GM18868 (cell line): ENCODE measurements around the gene NTN5.

ENCODE experiments used
- ATAC-seq: cut with Tn5 transposase; IDR thresholded peaks from one replicate; pipeline ENCODE4 v1.9.1; 2021; ENCODE audit warnings: mild to moderate bottlenecking, moderate library complexity; ENCODE audit not compliant: unreplicated experiment

The NTN5 gene

GRCh38 chr19:48631225-48631624, 41.6 kb downstream of the NTN5 start:
- no peak for ATAC-seq

GRCh38 chr19:48630296-48631063, 42.3 kb downstream of the NTN5 start:
- ATAC-seq = no peak

- no peak for ATAC-seq
Measured at GRCh38 chr19:48629599-48630295, 43.1 kb downstream of the NTN5 start.

- ATAC-seq = no peak
Measured at GRCh38 chr19:48629297-48629598, 43.6 kb downstream of the NTN5 start.

GRCh38 chr19:48628486-48629296, 44.1 kb downstream of the NTN5 start:
- no peak for ATAC-seq

- no peak for ATAC-seq
Measured at GRCh38 chr19:48627865-48628314, 44.9 kb downstream of the NTN5 start.

GRCh38 chr19:48627201-48627864, 45.5 kb downstream of the NTN5 start:
- ATAC-seq = no peak

- ATAC-seq = no peak
Measured at GRCh38 chr19:48625891-48626327, 46.9 kb downstream of the NTN5 start.

- ATAC-seq = no peak
Measured at GRCh38 chr19:48624791-48625723, 47.8 kb downstream of the NTN5 start.

GRCh38 chr19:48624067-48624594, 48.7 kb downstream of the NTN5 start:
- peak; percentile 69 for ATAC-seq

- no peak for ATAC-seq
Measured at GRCh38 chr19:48623556-48624066, 49.2 kb downstream of the NTN5 start.

- no peak for ATAC-seq
Measured at GRCh38 chr19:48619692-48620585, 52.9 kb downstream of the NTN5 start.

- ATAC-seq = peak; percentile 79
Measured at GRCh38 chr19:48618916-48619691, 53.7 kb downstream of the NTN5 start, which contains the start of the genes RPL18 and SPHK2. Gene RPL18, minus strand, starts transcription at chr19:48619178. Its CDS starts 35 bp downstream, at chr19:48619143. Gene SPHK2, plus strand, starts transcription at chr19:48619506. Its CDS starts 1,009 bp downstream, at chr19:48620515.

GRCh38 chr19:48618278-48618915, 54.4 kb downstream of the NTN5 start:
- no peak for ATAC-seq

- ATAC-seq = no peak
Measured at GRCh38 chr19:48617146-48617937, 55.5 kb downstream of the NTN5 start.

GRCh38 chr19:48616491-48617056, 56.2 kb downstream of the NTN5 start:
- no peak for ATAC-seq
